Activated CD8-positive, alpha-beta T cell treated with anti-CD3 and anti-CD28 coated beads, Interleukin-2, amount 10 ng/mL, durations not matched to agents 7 days and 5 days (primary cell): ENCODE data around the gene NRP2. TPM values are rescaled to one million over a fixed set of nuclear protein-coding genes. Genes with fewer than 3 reads are reported as not detected.

ENCODE experiments used
- ATAC-seq: fragments of 150-1000 bp; cut with Tn5 transposase; one replicate; pipeline ENCODE4 v1.10.0; 2021; ENCODE audit warnings: moderate library complexity
- CTCF ChIA-PET: fragments of 350-600 bp; sonication (Branson Sonifier 250); formaldehyde crosslinking; loops from one replicate; lab custom pipeline; 2021; ENCODE audit warnings: antibody characterized with exemption; lab: Charles Lee
- POLR2A ChIA-PET: fragments of 350-600 bp; sonication (Branson Sonifier 250); formaldehyde crosslinking; loops from one replicate; lab custom pipeline; 2021; ENCODE audit warnings: antibody characterized with exemption; lab: Charles Lee
- DNase-seq: peaks from one replicate; pipeline ENCODE4 v3.0.0-alpha.2; 2020
- H3K27ac Mint-ChIP-seq: one replicate; pipeline ENCODE4 v1.8.0; 2021; ENCODE audit warnings: mild to moderate bottlenecking, mixed read lengths
- H3K27me3 Mint-ChIP-seq: one replicate; pipeline ENCODE4 v1.8.0; 2021; ENCODE audit warnings: low read depth, mixed read lengths
- H3K36me3 Mint-ChIP-seq: one replicate; pipeline ENCODE4 v1.8.0; 2021; ENCODE audit warnings: low read depth, mixed read lengths
- H3K4me1 Mint-ChIP-seq: one replicate; pipeline ENCODE4 v1.8.0; 2021; ENCODE audit warnings: low read depth, mixed read lengths
- H3K4me3 Mint-ChIP-seq: one replicate; pipeline ENCODE4 v1.8.0; 2021; ENCODE audit warnings: mild to moderate bottlenecking, mixed read lengths
- H3K9me3 Mint-ChIP-seq: one replicate; pipeline ENCODE4 v1.8.0; 2022; ENCODE audit warnings: mixed read lengths; ENCODE audit not compliant: insufficient read depth
- total RNA-seq, 2 experiments: library from RNA; stranded (reverse); gene quantifications; one replicate each; pipeline ENCODE4 v1.2.3, GENCODE V29; 2021

NRP2 gene
- total RNA-seq, 2 experiments from 2014 or later, result 4.0 to 4.2 TPM

DNA sequence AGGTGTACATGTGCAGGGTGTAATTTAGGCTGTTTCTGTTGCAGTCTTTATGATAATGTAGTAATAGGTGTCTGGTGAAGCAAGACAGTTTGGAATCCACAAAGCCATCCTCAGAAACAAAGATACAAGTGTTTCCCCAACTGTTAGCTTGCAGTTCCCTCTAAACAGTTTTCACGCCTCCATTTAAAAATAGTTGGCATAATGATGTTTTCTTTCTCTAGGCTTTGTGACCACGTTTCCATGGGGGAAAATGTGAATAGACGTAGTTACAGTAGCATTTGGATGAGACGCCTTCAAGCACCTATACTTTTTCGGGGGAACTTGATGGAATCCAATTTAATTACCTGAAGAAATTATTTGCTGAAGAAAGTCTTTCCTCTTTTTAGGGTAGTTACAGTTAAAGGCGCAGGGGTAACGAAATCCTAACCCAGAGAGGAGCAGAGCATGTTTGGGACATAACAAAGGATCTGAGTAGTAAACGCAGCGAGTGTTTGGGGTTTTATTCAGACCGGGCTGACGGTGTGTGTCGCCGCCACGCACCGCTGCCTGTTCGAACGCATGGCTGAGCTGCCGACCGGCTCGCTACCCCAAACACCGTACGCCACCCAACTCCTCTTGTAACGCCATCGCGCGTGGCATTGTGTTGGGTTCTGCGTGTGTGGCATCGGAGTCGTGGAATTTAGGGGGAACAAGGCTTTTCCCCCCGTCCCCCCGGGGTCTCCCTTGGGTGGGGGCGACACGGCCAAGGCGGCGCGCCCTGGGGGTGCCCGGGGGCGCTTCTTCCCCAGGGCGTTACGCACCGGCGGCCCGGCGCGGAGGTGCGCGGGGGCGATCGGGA lies 681 bp upstream of the NRP2 start:
- Mint-ChIP-seq H3K27ac (no peak overlapping the region), H3K4me1 (peaks cover 48% of the 10 kb centered on the region), H3K4me3 (peak overlapping the region; percentile 70), H3K27me3 (peaks cover 60% of the 10 kb centered on the region), H3K36me3 (no peaks in the 10 kb centered on the region), H3K9me3 (no peaks in the 10 kb centered on the region)
- no peak for DNase-seq
- ChIA-PET POLR2A (interaction anchor here (0.7 kb wide), 1 partner anchor 256 kb away, joined by 3 read pairs; no protein-coding TSS in a partner anchor), CTCF (interaction anchor here (1.1 to 3.7 kb wide), 4 partner anchors 12 to 194 kb away, joined by 3 to 15 read pairs (median 3); no protein-coding TSS in a partner anchor)
- peak; percentile 7 for ATAC-seq

DNA sequence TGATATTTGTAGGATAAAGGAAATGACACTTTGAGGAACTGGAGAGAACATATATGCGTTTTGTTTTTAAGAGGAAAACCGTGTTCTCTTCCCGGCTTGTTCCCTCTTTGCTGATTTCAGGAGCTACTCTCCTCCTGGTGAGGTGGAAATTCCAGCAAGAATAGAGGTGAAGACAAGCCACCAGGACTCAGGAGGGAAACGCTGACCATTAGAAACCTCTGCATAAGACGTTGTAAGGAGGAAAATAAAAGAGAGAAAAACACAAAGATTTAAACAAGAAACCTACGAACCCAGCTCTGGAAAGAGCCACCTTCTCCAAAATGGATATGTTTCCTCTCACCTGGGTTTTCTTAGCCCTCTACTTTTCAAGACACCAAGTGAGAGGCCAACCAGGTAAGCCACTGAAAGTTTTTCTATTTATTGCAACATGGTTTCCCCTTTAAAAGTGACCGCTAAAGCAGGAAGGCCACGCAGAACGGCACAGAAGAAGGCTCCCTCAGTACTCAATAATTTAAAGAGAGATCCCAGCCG lies 735 bp downstream of the NRP2 start:
- POLR2A ChIA-PET, result no interaction called here
- H3K27me3 Mint-ChIP-seq, result peaks cover 70% of the 10 kb centered on the region

DNA sequence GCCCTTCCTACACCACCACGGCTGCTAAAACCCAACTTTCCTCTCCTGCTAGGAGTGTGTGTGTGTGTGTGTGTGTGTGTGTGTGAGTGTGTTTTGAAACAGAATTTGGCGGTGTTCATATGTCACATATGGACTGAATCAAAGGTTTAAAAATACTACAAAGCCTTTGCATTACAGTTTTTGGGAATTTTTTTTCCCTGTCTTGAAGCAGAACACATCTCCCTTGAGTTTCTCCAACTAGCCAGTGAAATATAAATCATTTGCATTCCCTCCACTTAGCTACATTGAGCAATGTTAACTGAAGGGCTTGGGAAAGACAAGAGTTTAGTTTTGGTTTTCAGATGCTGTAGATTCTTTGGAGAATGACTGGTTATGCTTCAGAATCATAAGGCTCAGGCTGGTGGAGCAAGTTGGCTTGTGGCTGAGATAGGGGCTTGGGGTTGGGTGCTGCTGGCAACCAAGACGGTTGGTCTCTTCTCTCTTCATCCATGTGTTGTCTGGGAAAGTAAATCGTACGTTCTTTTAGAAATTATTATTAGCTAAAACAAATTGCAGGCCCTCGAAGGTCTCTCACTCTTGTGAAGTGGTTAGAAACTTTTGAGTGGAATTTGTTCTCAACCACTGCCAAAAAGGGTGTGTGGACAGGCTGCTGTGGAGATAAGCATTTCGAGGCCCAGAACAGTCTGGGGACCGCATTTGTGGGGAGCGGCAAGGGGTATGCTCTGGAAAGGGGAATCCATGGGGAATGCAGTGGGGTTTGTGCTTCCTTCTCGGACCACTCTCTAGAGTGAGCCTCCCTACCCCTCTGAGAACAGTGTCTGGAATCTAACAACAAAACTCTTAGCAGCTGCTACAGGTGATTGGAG lies 1.4 kb downstream of the NRP2 start:
- H3K36me3 Mint-ChIP-seq, result no peaks in the 10 kb centered on the region
- H3K27ac Mint-ChIP-seq, result no peak overlapping the region
- DNase-seq (no peak), ATAC-seq (no peak)
- H3K4me3 Mint-ChIP-seq, result peak overlapping the region; percentile 34
- CTCF ChIA-PET, result interaction anchor here (1.5 to 3.7 kb wide), 2 partner anchors 8 to 10 kb away, joined by 3 to 15 read pairs; no protein-coding TSS in a partner anchor
- POLR2A ChIA-PET, result no interaction called here
- no peaks in the 10 kb centered on the region for H3K9me3 Mint-ChIP-seq
- H3K27me3 Mint-ChIP-seq, result peaks cover 76% of the 10 kb centered on the region
- H3K4me1 Mint-ChIP-seq, result peaks cover 48% of the 10 kb centered on the region

More for the DNA sequence above, 735 bp downstream of the NRP2 start:
- no peak for ATAC-seq
- Mint-ChIP-seq H3K27ac (no peak overlapping the region), H3K36me3 (no peaks in the 10 kb centered on the region), H3K4me3 (peak overlapping the region; percentile 34), H3K9me3 (no peaks in the 10 kb centered on the region), H3K4me1 (peaks cover 49% of the 10 kb centered on the region)
- no peak for DNase-seq
- CTCF ChIA-PET, result interaction anchor here (1.0 to 3.7 kb wide), 2 partner anchors 11 to 812 kb away, joined by 3 to 15 read pairs; no protein-coding TSS in a partner anchor

DNA sequence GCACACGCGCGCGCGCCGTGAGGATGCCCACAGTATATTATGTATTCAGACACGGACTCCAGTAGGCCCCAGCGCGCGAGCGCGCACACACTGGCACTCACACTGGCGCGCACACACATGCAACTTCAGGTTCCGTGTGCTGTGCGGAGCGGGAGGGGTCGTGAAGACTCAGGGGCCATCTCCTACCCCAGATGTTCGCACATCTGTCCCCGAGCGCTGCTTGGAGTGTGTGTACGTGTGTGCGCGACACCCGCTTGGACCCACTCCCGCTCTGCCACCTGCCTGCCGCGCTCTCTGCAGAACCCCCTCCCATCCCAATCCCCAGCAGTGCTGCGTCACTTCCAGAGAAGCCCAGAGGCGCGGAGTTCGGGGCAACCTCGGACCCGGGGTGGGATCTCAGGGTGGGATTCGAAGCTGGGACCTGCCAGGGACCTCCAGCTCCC lies 2.6 kb downstream of the NRP2 start:
- Mint-ChIP-seq H3K4me3 (peak overlapping the region; percentile 57), H3K27me3 (peaks cover 80% of the 10 kb centered on the region), H3K27ac (no peak overlapping the region), H3K9me3 (no peaks in the 10 kb centered on the region), H3K4me1 (peaks cover 41% of the 10 kb centered on the region), H3K36me3 (no peaks in the 10 kb centered on the region)
- no peak for ATAC-seq
- CTCF ChIA-PET, result interaction anchor here (1.5 kb wide), 1 partner anchor 9 kb away, joined by 3 read pairs; no protein-coding TSS in a partner anchor
- POLR2A ChIA-PET, result interaction anchor here (0.6 kb wide), 1 partner anchor 211 kb away, joined by 3 read pairs; no protein-coding TSS in a partner anchor
- DNase-seq, result no peak

DNA sequence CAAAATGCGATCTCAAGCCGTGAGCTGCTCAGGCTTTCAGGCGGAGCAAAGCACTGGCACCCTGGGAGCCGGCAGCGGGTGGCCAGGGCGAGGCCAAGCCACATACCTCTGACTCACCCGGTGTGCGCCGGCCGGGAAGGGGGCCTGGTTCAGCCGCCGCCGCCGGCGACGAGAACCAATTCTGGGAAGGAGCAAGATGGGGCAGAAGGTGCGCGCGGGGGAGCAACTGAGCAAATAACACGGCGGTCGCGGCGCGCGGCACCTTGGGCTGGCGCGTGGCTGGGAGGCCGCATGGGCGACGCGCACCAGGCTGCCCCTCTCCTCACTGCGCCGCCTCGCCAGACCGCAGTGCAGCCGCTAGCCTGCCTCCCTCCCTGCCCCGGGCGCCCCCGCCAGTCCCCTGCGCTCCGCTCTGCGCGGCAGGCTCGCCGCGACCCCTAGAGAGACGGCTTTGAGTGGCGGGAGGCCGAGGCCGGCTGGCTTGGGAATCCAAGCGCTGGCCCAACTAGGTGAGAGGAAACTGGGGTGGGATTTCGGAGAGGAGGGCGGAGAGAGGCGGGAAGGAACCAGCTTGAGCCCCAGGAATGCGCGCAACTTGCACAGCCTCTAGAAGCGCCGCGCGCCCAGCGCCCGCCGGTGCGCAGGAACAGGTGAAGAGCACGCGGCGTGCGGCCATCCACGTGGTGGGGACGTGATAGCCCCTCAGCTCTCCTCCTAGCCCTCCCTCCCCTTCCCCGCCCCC lies 3.2 kb downstream of the NRP2 start:
- ChIA-PET CTCF (interaction anchor here (1.5 kb wide), 1 partner anchor 9 kb away, joined by 3 read pairs; no protein-coding TSS in a partner anchor), POLR2A (interaction anchor here (0.6 kb wide), 1 partner anchor 211 kb away, joined by 3 read pairs; no protein-coding TSS in a partner anchor)
- Mint-ChIP-seq H3K36me3 (no peaks in the 10 kb centered on the region), H3K4me3 (peak overlapping the region; percentile 65), H3K9me3 (no peaks in the 10 kb centered on the region), H3K27me3 (peaks cover 76% of the 10 kb centered on the region), H3K27ac (no peak overlapping the region), H3K4me1 (peaks cover 39% of the 10 kb centered on the region)
- ATAC-seq, result no peak
- DNase-seq, result no peak

DNA sequence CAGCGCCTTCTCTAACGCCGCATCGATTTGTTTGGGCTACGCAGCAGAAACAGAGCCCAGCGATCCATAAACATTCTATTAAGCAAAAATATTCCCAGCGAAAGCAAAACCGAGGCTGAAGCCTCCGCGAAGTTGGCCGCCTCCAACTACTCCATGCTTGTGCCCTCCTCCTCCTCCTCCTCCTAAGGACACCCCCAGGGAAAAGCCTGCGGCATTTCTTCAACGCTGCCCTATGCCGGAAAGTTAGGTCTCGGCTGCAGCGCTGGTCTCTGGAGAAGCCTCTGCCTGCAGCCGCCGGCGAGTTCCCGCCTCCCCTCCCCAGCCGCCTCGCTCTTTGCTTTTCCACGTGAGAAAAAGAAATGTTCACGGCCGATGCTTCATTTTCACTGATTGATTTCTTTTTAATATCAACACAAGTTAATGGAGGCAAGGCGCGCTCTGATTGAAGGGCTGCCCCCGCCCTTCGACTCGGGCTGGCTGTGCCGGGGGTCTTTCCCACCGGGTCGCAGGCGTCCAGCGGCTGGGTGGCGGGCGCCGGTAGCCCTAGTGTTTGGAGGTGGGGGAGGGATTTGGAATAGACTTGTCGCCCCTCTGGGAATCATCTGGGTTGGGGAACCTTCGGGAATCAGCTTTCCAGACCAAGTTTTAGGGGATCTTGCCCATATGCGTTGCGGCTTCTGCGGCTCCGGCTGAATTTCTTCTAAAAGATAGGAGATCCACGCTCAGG lies 3.9 kb downstream of the NRP2 start:
- ChIA-PET POLR2A (no interaction called here), CTCF (no interaction called here)
- Mint-ChIP-seq H3K36me3 (no peaks in the 10 kb centered on the region), H3K27me3 (peaks cover 73% of the 10 kb centered on the region), H3K4me1 (peaks cover 39% of the 10 kb centered on the region), H3K4me3 (peak overlapping the region; percentile 65), H3K27ac (no peak overlapping the region), H3K9me3 (no peaks in the 10 kb centered on the region)
- no peak for ATAC-seq
- no peak for DNase-seq

DNA sequence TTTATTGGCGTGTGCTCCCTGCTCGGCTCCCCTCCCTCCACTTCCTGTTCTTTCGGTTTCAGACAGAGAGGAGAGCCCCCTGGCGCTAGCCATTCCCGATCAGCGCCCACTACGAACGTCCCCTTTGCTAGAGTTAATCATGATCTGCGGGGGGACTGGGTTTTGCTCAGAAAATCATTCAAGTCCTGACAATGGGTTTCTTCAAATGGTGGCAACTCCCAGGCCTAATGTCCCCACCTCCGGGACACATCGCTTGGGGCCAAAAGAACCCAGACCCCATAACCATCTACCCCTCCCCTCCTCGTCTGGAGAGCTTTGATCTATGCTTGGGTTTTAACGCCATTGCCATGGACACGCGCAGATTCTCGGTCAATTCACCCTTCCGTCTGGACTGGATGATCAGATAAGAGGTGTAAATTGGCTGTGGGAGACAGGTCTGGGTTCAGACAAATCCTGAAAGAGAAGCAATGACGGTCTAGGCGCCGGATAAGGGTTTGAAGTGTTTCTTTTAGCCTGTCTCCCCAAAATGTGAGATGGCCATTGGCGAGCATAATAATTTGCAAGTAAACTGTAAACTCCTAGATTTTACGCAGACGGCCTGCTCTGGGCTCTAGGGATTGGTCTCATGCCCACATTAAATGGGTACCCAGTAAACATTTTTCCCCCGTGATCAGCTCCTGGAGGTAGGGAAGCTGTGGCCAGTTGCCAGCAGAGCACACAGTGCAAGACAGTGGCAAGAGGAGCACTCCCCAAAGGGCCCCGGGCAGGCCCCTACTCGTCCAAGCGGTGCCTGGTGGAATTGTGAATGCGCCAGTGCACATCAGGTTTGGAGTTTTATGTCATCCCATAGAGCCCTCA lies 4.7 kb downstream of the NRP2 start:
- ATAC-seq (no peak), DNase-seq (no peak)
- H3K27ac Mint-ChIP-seq, result no peak overlapping the region
- peaks cover 33% of the 10 kb centered on the region for H3K4me1 Mint-ChIP-seq
- ChIA-PET POLR2A (no interaction called here), CTCF (interaction anchor here (1.0 to 1.8 kb wide), 2 partner anchors 8 to 11 kb away, joined by 3 to 4 read pairs; no protein-coding TSS in a partner anchor)
- H3K4me3 Mint-ChIP-seq, result peak overlapping the region; percentile 65
- peaks cover 72% of the 10 kb centered on the region for H3K27me3 Mint-ChIP-seq
- no peaks in the 10 kb centered on the region for H3K36me3 Mint-ChIP-seq
- H3K9me3 Mint-ChIP-seq, result no peaks in the 10 kb centered on the region

DNA sequence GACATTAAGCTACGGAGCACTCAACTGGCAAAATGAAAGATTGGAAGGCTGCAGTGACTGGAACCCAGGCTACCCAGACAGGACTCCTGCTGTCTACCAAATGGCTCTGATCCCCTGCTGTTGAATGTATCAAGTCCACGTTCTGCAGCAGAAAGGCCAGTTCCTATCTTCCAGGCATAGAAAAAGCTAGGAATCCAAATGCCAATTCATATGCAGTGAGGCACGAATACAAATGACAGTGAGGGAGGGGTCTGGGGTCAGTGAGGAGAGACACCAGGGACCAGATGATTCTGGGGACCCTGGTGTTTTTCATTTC lies 5.3 kb downstream of the NRP2 start:
- H3K4me1 Mint-ChIP-seq, result peaks cover 33% of the 10 kb centered on the region
- CTCF ChIA-PET, result interaction anchor here (1.0 to 1.8 kb wide), 2 partner anchors 8 to 12 kb away, joined by 3 to 4 read pairs; no protein-coding TSS in a partner anchor
- H3K27me3 Mint-ChIP-seq, result peaks cover 73% of the 10 kb centered on the region
- no peaks in the 10 kb centered on the region for H3K9me3 Mint-ChIP-seq
- POLR2A ChIA-PET, result no interaction called here
- H3K36me3 Mint-ChIP-seq, result no peaks in the 10 kb centered on the region
- no peak for ATAC-seq
- no peak overlapping the region for H3K4me3 Mint-ChIP-seq
- H3K27ac Mint-ChIP-seq, result no peak overlapping the region
- DNase-seq, result no peak

DNA sequence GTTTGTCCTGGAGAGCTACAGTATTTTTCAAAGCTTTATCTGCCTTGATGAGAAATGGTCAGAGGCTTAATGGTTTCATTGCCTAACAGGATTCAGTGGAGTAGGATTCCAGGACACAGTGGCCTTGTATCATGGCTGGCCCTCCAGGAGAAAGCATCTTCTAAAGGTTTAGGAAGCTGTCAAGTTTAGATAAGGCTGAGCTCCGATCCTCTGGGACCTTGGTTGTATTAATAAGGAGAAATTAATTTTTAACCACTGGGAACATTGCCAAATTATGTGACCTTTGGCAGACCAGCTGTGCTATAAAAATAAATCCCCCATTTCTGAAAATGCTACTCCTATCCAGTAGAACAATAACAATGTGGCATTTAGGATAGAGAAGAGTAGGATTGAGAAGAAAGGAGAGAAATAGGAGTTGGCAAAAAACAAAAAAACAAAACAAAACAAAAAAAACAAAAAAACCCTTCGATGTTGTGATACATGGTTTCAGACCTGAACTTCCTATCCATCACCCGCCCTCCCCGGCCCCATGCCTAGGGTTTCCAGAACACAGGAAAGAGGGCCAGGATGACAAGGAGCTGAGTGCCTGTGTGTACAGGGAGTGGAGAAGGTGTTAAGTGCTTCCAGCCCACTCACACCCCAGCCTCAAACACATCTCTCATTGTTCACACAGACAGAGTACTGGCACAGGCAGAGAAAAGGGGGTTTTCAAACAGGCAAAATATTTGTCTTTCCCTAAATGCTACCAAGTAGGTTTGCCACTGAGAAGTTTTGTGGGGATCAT lies 6.3 kb downstream of the NRP2 start:
- CTCF ChIA-PET, result interaction anchor here (1.8 kb wide), 1 partner anchor 13 kb away, joined by 4 read pairs; no protein-coding TSS in a partner anchor
- no peak overlapping the region for H3K27ac Mint-ChIP-seq
- peaks cover 68% of the 10 kb centered on the region for H3K27me3 Mint-ChIP-seq
- DNase-seq (no peak), ATAC-seq (no peak)
- no peaks in the 10 kb centered on the region for H3K9me3 Mint-ChIP-seq
- peaks cover 24% of the 10 kb centered on the region for H3K4me1 Mint-ChIP-seq
- H3K36me3 Mint-ChIP-seq, result no peaks in the 10 kb centered on the region
- no peak overlapping the region for H3K4me3 Mint-ChIP-seq
- POLR2A ChIA-PET, result no interaction called here
